ENCODE data around the gene FCSK.

- TF ChIP-seq CTCF (IDR thresholded peaks at IDR 0.05; ENCODE audit: insufficient read depth, low read length, poor library complexity, severe bottlenecking): no peak
- no peak for TF ChIP-seq EZH2phosphoT487 (conservative IDR thresholded peaks at IDR 0.05; ENCODE audit: low read length)
Measured at GRCh38 chr16:70417661-70418060, 36.7 kb upstream of the FCSK start.

Measured in SU-DHL-6 (cell line).